ENCODE measurements around the gene TFF2.
A peak's percentile ranks its signal among the peaks of the same experiment; 100 is the strongest.

GRCh38 chr21:42384989-42385388 lies 34.2 kb upstream of the TFF2 start:
- TF ChIP-seq EP300 (IDR thresholded peaks at IDR 0.05; ENCODE audit: borderline replicate concordance) (no peak), REST (IDR thresholded peaks at IDR 0.05; ENCODE audit: low read depth) (no peak), TAF1 (IDR thresholded peaks at IDR 0.05; ENCODE audit: low read depth) (no peak), YY1 (IDR thresholded peaks at IDR 0.05; ENCODE audit: low read depth) (no peak), TEAD4 (IDR thresholded peaks at IDR 0.05) (no peak), MAX (IDR thresholded peaks at IDR 0.05) (no peak), EGR1 (IDR thresholded peaks at IDR 0.05) (no peak), ZBTB7A (IDR thresholded peaks at IDR 0.05; ENCODE audit: low read depth) (no peak), CEBPB (IDR thresholded peaks at IDR 0.05) (no peak), TCF12 (IDR thresholded peaks at IDR 0.05; ENCODE audit: low read depth) (no peak), NFIC (IDR thresholded peaks at IDR 0.05) (no peak), RAD21 (IDR thresholded peaks at IDR 0.05; ENCODE audit: low read depth) (no peak), USF1 (IDR thresholded peaks at IDR 0.05) (peak; percentile 40; the same call in 1 of the 2 replicates)

Data from Ishikawa (cell line).